ENCODE data around the gene VRK1.

VRK1 gene

GRCh38 chr14:96754845-96755184 lies 42.4 kb upstream of the VRK1 start:
- Histone ChIP-seq H3K9me3 (ENCODE audit: insufficient read depth, low read length, severe bottlenecking) (no peaks in the 10 kb centered on the region), H3K36me3 (ENCODE audit: insufficient read depth, low read length) (no peaks in the 10 kb centered on the region), H4K20me1 (ENCODE audit: insufficient read depth, low read length) (no peaks in the 10 kb centered on the region), H3K4me1 (ENCODE audit: insufficient read depth, low read length) (no peaks in the 10 kb centered on the region), H3K79me2 (ENCODE audit: insufficient read depth, low read length) (no peaks in the 10 kb centered on the region), H3K4me3 (ENCODE audit: low read depth in 1 of 2, low read length in 2 of 2) (no peak overlapping the region), H3K27me3 (ENCODE audit: insufficient read depth, low read length, poor library complexity) (no peaks in the 10 kb centered on the region), H3K9ac (ENCODE audit: low read depth, low read length) (no peak overlapping the region), H3K27ac (ENCODE audit: low read length) (no peak overlapping the region), H2AFZ (ENCODE audit: low read depth, low read length) (no peak overlapping the region), H3K4me2 (ENCODE audit: insufficient read depth, low read length) (no peak overlapping the region)
- DNase-seq (no peak), ATAC-seq (ENCODE audit: insufficient read depth, low read depth) (no peak)
- TF ChIP-seq CTCF (IDR thresholded peaks at IDR 0.05; ENCODE audit: borderline replicate concordance, extremely low read depth, low read length, poor library complexity, severe bottlenecking) = no peak
- TF ChIP-seq EZH2 (IDR thresholded peaks at IDR 0.05; ENCODE audit: borderline replicate concordance, low read depth, low read length, severe bottlenecking) = no peak

DNA sequence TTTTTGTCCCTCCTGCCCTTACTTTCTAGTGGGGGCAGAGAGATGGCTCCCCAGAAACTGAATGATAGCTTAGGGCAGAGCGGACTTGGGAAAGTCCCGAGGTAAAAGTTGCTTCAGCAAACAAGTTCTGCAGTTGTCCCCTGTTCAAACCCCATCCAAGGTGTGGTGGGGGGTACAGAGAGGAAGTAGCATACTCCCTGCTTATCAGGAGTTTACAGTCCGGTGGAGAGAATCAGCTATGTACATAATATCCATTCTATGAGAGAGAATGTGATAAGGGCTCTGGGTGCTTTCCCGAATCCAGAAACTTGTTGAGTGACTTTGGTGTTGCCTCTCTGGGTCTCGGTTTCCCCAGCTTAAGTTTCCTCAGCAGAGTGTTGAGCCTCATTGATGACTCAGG lies 40.4 kb upstream of the VRK1 start:
- Histone ChIP-seq H3K9me3 (ENCODE audit: insufficient read depth, low read length, severe bottlenecking) (no peaks in the 10 kb centered on the region), H3K9ac (ENCODE audit: low read depth, low read length) (no peak overlapping the region), H2AFZ (ENCODE audit: low read depth, low read length) (no peak overlapping the region), H3K4me2 (ENCODE audit: insufficient read depth, low read length) (no peak overlapping the region), H3K79me2 (ENCODE audit: insufficient read depth, low read length) (no peaks in the 10 kb centered on the region), H3K4me1 (ENCODE audit: insufficient read depth, low read length) (no peaks in the 10 kb centered on the region), H3K27ac (ENCODE audit: low read length) (no peak overlapping the region), H3K27me3 (ENCODE audit: insufficient read depth, low read length, poor library complexity) (peaks cover 5% of the 10 kb centered on the region), H4K20me1 (ENCODE audit: insufficient read depth, low read length) (no peaks in the 10 kb centered on the region), H3K36me3 (ENCODE audit: insufficient read depth, low read length) (no peaks in the 10 kb centered on the region), H3K4me3 (ENCODE audit: low read depth in 1 of 2, low read length in 2 of 2) (no peak overlapping the region)
- DNase-seq (no peak), ATAC-seq (ENCODE audit: insufficient read depth, low read depth) (no peak)
- TF ChIP-seq EZH2 (IDR thresholded peaks at IDR 0.05; ENCODE audit: borderline replicate concordance, low read depth, low read length, severe bottlenecking) (no peak), CTCF (IDR thresholded peaks at IDR 0.05; ENCODE audit: borderline replicate concordance, extremely low read depth, low read length, poor library complexity, severe bottlenecking) (no peak)

- Histone ChIP-seq H3K4me1 (ENCODE audit: insufficient read depth, low read length) (no peaks in the 10 kb centered on the region), H3K27ac (ENCODE audit: low read length) (no peak overlapping the region)
These were observed 39.7 kb upstream of the VRK1 start for GRCh38 chr14:96757456-96757855.

More at GRCh38 chr14:96757456-96757855, 39.7 kb upstream of the VRK1 start:
- ATAC-seq (ENCODE audit: insufficient read depth, low read depth) (no peak), DNase-seq (no peak)
- Histone ChIP-seq H3K27me3 (ENCODE audit: insufficient read depth, low read length, poor library complexity) (peaks cover 5% of the 10 kb centered on the region), H3K79me2 (ENCODE audit: insufficient read depth, low read length) (no peaks in the 10 kb centered on the region), H3K36me3 (ENCODE audit: insufficient read depth, low read length) (no peaks in the 10 kb centered on the region), H4K20me1 (ENCODE audit: insufficient read depth, low read length) (no peaks in the 10 kb centered on the region), H3K4me3 (ENCODE audit: low read depth in 1 of 2, low read length in 2 of 2) (no peak overlapping the region), H3K9me3 (ENCODE audit: insufficient read depth, low read length, severe bottlenecking) (no peaks in the 10 kb centered on the region), H2AFZ (ENCODE audit: low read depth, low read length) (no peak overlapping the region), H3K4me2 (ENCODE audit: insufficient read depth, low read length) (no peak overlapping the region), H3K9ac (ENCODE audit: low read depth, low read length) (no peak overlapping the region)
- TF ChIP-seq CTCF (IDR thresholded peaks at IDR 0.05; ENCODE audit: borderline replicate concordance, extremely low read depth, low read length, poor library complexity, severe bottlenecking) (no peak), EZH2 (IDR thresholded peaks at IDR 0.05; ENCODE audit: borderline replicate concordance, low read depth, low read length, severe bottlenecking) (no peak)

Data from DND-41 (cell line).